Peyer's patch (tissue), 4 donors: ENCODE measurements around the gene MASP1.

ENCODE experiments used
- CTCF ChIP-seq, 6 experiments: fragments of 450-650 bp in 4 of 6; fragments of 200-600 bp in 2 of 6; sonication (generic) in 1 of 6; IDR thresholded peaks; one replicate each; pipeline ENCODE4 v1.5.1; 2017 to 2019; ENCODE audit warnings: antibody characterized with exemption in 6 of 6, mild to moderate bottlenecking in 3 of 6, moderate library complexity in 1 of 6
- POLR2A ChIP-seq, 2 donors: fragments of 450-650 bp; IDR thresholded peaks; one replicate each; pipeline ENCODE4 v1.5.1; 2017; ENCODE audit warnings: antibody characterized with exemption in 2 of 2, mild to moderate bottlenecking in 2 of 2, moderate library complexity in 2 of 2

- TF ChIP-seq CTCF (IDR thresholded peaks at IDR 0.05), result no peak
- TF ChIP-seq POLR2A (IDR thresholded peaks at IDR 0.05), result no peak
Measured at GRCh38 chr3:187293516-187294430, 2.2 kb upstream of the MASP1 start.
